ENCODE data around the gene PILRA. TPM values are rescaled to one million over a fixed set of nuclear protein-coding genes. Genes with fewer than 3 reads are reported as not detected.
"Not testable (repeated sequence)": the region's sequence is repeated elsewhere in the genome, so short reads cannot be mapped to it uniquely, and the experiment has no call there.

The PILRA gene
- total and polyA plus RNA-seq, 4 donors = 5.8 to 21.5 (median 10.9) TPM

- DNase-seq = peak in 1 of 2 donors; percentile 68
- H3K27me3 ChIP-seq (ENCODE audit: control insufficient read depth in 1 of 2, insufficient read depth in 2 of 2, low read length in 1 of 2) = no peaks in the 10 kb centered on the region
- ATAC-seq (ENCODE audit: low FRiP score) = no peak
- WGBS, 2 donors = 85 to 90% methylated on average over 6 of the region's 6 CpGs
- no peaks in the 10 kb centered on the region for H3K4me1 ChIP-seq (ENCODE audit: control insufficient read depth in 1 of 2, insufficient read depth in 2 of 2, low read length in 2 of 2)
- no peak overlapping the region for H3K27ac ChIP-seq (ENCODE audit: low read depth in 1 of 2, low read length in 2 of 2)
- H3K9me3 ChIP-seq (ENCODE audit: control insufficient read depth, low read length) = no peaks in the 10 kb centered on the region
- peaks cover 0 to under 1% of the 10 kb centered on the region in 2 donors for H3K36me3 ChIP-seq (ENCODE audit: control insufficient read depth in 1 of 2, insufficient read depth in 2 of 2, low read length in 1 of 2)
- H3K4me3 ChIP-seq (ENCODE audit: low read length in 2 of 2) = no peak overlapping the region
- intact Hi-C loops (cut with DNase I) = no loop called here
Measured at GRCh38 chr7:100353685-100354330, 19.5 kb upstream of the PILRA start.

GRCh38 chr7:100356416-100357068 is 16.7 kb upstream of the PILRA start:
- peaks cover 1 to 7% of the 10 kb centered on the region in 2 donors for H3K36me3 ChIP-seq (ENCODE audit: control insufficient read depth in 1 of 2, insufficient read depth in 2 of 2, low read length in 1 of 2)
- intact Hi-C loops (cut with DNase I) = no loop called here
- peak in 1 of 2 donors; percentile 64 for DNase-seq

GRCh38 chr7:100357131-100357561 is 16.1 kb upstream of the PILRA start:
- Histone ChIP-seq H3K27ac (ENCODE audit: low read depth in 1 of 2, low read length in 2 of 2) (no peak overlapping the region), H3K27me3 (ENCODE audit: control insufficient read depth in 1 of 2, insufficient read depth in 2 of 2, low read length in 1 of 2) (no peaks in the 10 kb centered on the region), H3K4me3 (ENCODE audit: low read length in 2 of 2) (no peak overlapping the region), H3K36me3 (ENCODE audit: control insufficient read depth in 1 of 2, insufficient read depth in 2 of 2, low read length in 1 of 2) (peaks cover 7% of the 10 kb centered on the region in 2 donors), H3K9me3 (ENCODE audit: control insufficient read depth, low read length) (no peaks in the 10 kb centered on the region), H3K4me1 (ENCODE audit: control insufficient read depth in 1 of 2, insufficient read depth in 2 of 2, low read length in 2 of 2) (no peaks in the 10 kb centered on the region)
- intact Hi-C loops (cut with DNase I) = no loop called here
- DNase-seq = peak in 1 of 2 donors; percentile 59
- peak; percentile 3 for ATAC-seq (ENCODE audit: low FRiP score)
- WGBS, 2 donors = 88 to 95% methylated on average over 6 of the region's 6 CpGs

More at GRCh38 chr7:100356416-100357068, 16.7 kb upstream of the PILRA start:
- Histone ChIP-seq H3K9me3 (ENCODE audit: control insufficient read depth, low read length) (no peaks in the 10 kb centered on the region), H3K27ac (ENCODE audit: low read depth in 1 of 2, low read length in 2 of 2) (no peak overlapping the region), H3K27me3 (ENCODE audit: control insufficient read depth in 1 of 2, insufficient read depth in 2 of 2, low read length in 1 of 2) (no peaks in the 10 kb centered on the region), H3K4me3 (ENCODE audit: low read length in 2 of 2) (no peak overlapping the region), H3K4me1 (ENCODE audit: control insufficient read depth in 1 of 2, insufficient read depth in 2 of 2, low read length in 2 of 2) (no peaks in the 10 kb centered on the region)
- ATAC-seq (ENCODE audit: low FRiP score) = no peak
- 91 to 95% methylated on average over 8 of the region's 8 CpGs for WGBS, 2 donors

GRCh38 chr7:100358027-100358856 is 15.0 kb upstream of the PILRA start, which contains the start of gene PILRB:
Gene PILRB, plus strand, starts transcription at chr7:100358117. Its CDS starts 186 bp downstream, at chr7:100358303.
- peaks cover 7% of the 10 kb centered on the region in 2 donors for H3K36me3 ChIP-seq (ENCODE audit: control insufficient read depth in 1 of 2, insufficient read depth in 2 of 2, low read length in 1 of 2)
- no peaks in the 10 kb centered on the region for H3K9me3 ChIP-seq (ENCODE audit: control insufficient read depth, low read length)
- H3K27me3 ChIP-seq (ENCODE audit: control insufficient read depth in 1 of 2, insufficient read depth in 2 of 2, low read length in 1 of 2) = no peaks in the 10 kb centered on the region
- DNase-seq (peak in 1 of 2 donors; percentile 58), ATAC-seq (ENCODE audit: low FRiP score) (no peak)
- H3K4me1 ChIP-seq (ENCODE audit: control insufficient read depth in 1 of 2, insufficient read depth in 2 of 2, low read length in 2 of 2) = no peaks in the 10 kb centered on the region
- H3K27ac ChIP-seq (ENCODE audit: low read depth in 1 of 2, low read length in 2 of 2) = no peak within 1 kb of the TSS
- WGBS, 2 donors = 77 to 80% methylated on average over 11 of the region's 11 CpGs
- intact Hi-C loops (cut with DNase I) = no loop called here
- no peak within 1 kb of the TSS for H3K4me3 ChIP-seq (ENCODE audit: low read length in 2 of 2)

GRCh38 chr7:100358857-100359212 is 14.5 kb upstream of the PILRA start:
- Histone ChIP-seq H3K27me3 (ENCODE audit: control insufficient read depth in 1 of 2, insufficient read depth in 2 of 2, low read length in 1 of 2) (no peaks in the 10 kb centered on the region), H3K9me3 (ENCODE audit: control insufficient read depth, low read length) (no peaks in the 10 kb centered on the region), H3K4me3 (ENCODE audit: low read length in 2 of 2) (no peak overlapping the region), H3K36me3 (ENCODE audit: control insufficient read depth in 1 of 2, insufficient read depth in 2 of 2, low read length in 1 of 2) (peaks cover 7% of the 10 kb centered on the region in 2 donors), H3K27ac (ENCODE audit: low read depth in 1 of 2, low read length in 2 of 2) (no peak overlapping the region), H3K4me1 (ENCODE audit: control insufficient read depth in 1 of 2, insufficient read depth in 2 of 2, low read length in 2 of 2) (no peaks in the 10 kb centered on the region)
- DNase-seq (peak in 1 of 2 donors; percentile 38), ATAC-seq (ENCODE audit: low FRiP score) (no peak)
- intact Hi-C loops (cut with DNase I) = no loop called here
- WGBS, 2 donors = 90 to 94% methylated on average over 8 of the region's 8 CpGs

GRCh38 chr7:100360135-100360854 is 13.0 kb upstream of the PILRA start:
- no peaks in the 10 kb centered on the region for H3K9me3 ChIP-seq (ENCODE audit: control insufficient read depth, low read length)
- no peaks in the 10 kb centered on the region for H3K27me3 ChIP-seq (ENCODE audit: control insufficient read depth in 1 of 2, insufficient read depth in 2 of 2, low read length in 1 of 2)
- H3K4me1 ChIP-seq (ENCODE audit: control insufficient read depth in 1 of 2, insufficient read depth in 2 of 2, low read length in 2 of 2) = no peaks in the 10 kb centered on the region
- H3K27ac ChIP-seq (ENCODE audit: low read depth in 1 of 2, low read length in 2 of 2) = no peak overlapping the region
- WGBS, 2 donors = 86 to 89% methylated on average over 3 of the region's 3 CpGs
- H3K4me3 ChIP-seq (ENCODE audit: low read length in 2 of 2) = no peak overlapping the region
- intact Hi-C loops (cut with DNase I) = no loop called here
- DNase-seq (peak in 1 of 2 donors; percentile 48), ATAC-seq (ENCODE audit: low FRiP score) (no peak)
- peaks cover 7% of the 10 kb centered on the region in 2 donors for H3K36me3 ChIP-seq (ENCODE audit: control insufficient read depth in 1 of 2, insufficient read depth in 2 of 2, low read length in 1 of 2)

DNA sequence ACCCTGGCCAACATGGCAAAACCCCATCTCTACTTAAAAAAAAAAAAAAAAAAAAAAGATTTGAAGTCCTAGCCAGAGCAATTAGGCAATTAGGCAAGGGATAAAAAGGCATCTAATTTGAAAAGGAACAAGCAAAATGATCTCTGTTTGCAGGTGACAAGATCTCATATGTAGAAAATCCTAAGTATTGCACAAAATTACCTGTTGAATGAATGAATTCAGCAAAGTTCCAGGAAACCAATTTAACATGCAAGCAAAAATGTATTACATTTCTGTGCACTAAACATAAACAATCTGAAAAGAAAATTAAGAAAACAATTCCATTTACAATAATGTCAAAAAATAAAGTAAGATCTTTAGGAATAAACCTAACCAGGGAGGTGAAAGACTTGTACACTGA is 10.2 kb upstream of the PILRA start:
- H3K36me3 ChIP-seq (ENCODE audit: control insufficient read depth in 1 of 2, insufficient read depth in 2 of 2, low read length in 1 of 2) = peaks cover 7% of the 10 kb centered on the region in 2 donors
- no peak for ATAC-seq (ENCODE audit: low FRiP score)
- intact Hi-C loops (cut with DNase I) = no loop called here

GRCh38 chr7:100363797-100364196 is 9.5 kb upstream of the PILRA start:
- DNase-seq; H3K27me3 ChIP-seq (ENCODE audit: control insufficient read depth in 1 of 2, insufficient read depth in 2 of 2, low read length in 1 of 2); H3K4me1 ChIP-seq (ENCODE audit: control insufficient read depth in 1 of 2, insufficient read depth in 2 of 2, low read length in 2 of 2); intact Hi-C loops (cut with DNase I); H3K9me3 ChIP-seq (ENCODE audit: control insufficient read depth, low read length); H3K4me3 ChIP-seq (ENCODE audit: low read length in 2 of 2); H3K27ac ChIP-seq (ENCODE audit: low read depth in 1 of 2, low read length in 2 of 2); ATAC-seq (ENCODE audit: low FRiP score); H3K36me3 ChIP-seq (ENCODE audit: control insufficient read depth in 1 of 2, insufficient read depth in 2 of 2, low read length in 1 of 2): not testable (repeated sequence)
- WGBS, 2 donors = 97 to 98% methylated on average over 7 of the region's 7 CpGs

More for the DNA sequence above, 10.2 kb upstream of the PILRA start:
- no peaks in the 10 kb centered on the region for H3K27me3 ChIP-seq (ENCODE audit: control insufficient read depth in 1 of 2, insufficient read depth in 2 of 2, low read length in 1 of 2)
- no peaks in the 10 kb centered on the region for H3K4me1 ChIP-seq (ENCODE audit: control insufficient read depth in 1 of 2, insufficient read depth in 2 of 2, low read length in 2 of 2)
- H3K4me3 ChIP-seq (ENCODE audit: low read length in 2 of 2) = no peak overlapping the region
- no peak for DNase-seq
- H3K27ac ChIP-seq (ENCODE audit: low read depth in 1 of 2, low read length in 2 of 2) = no peak overlapping the region
- no peaks in the 10 kb centered on the region for H3K9me3 ChIP-seq (ENCODE audit: control insufficient read depth, low read length)

Measured in aorta (tissue), 5 donors.